Stomach (tissue), 9 donors: ENCODE results near the gene PGD. TPM values are rescaled to one million over a fixed set of nuclear protein-coding genes. Genes with fewer than 3 reads are reported as not detected.
"Not testable (repeated sequence)": the region's sequence is repeated elsewhere in the genome, so short reads cannot be mapped to it uniquely, and the experiment has no call there.

Source experiments
- DNase-seq, 2 donors: peaks; one replicate each; pipeline versions ENCODE4 v3.0.0 to v3.0.0-alpha.2; 2013 to 2019
- H3K27ac ChIP-seq, 5 donors: fragments of 200-600 bp in 4 of 5; sonication (generic) in 4 of 5; one replicate each; pipeline ENCODE4 v1.5.1; 2013 to 2019; ENCODE audit warnings: mild to moderate bottlenecking in 1 of 5, moderate library complexity in 1 of 5
- H3K27me3 ChIP-seq, 3 donors: fragments of 200-600 bp; sonication (generic); one replicate each; pipeline ENCODE4 v1.5.1; 2017 to 2019; ENCODE audit warnings: mixed run types in 1 of 3
- H3K36me3 ChIP-seq, 4 donors: fragments of 200-600 bp; sonication (generic); 1 replicate in 3 of 4; 2 replicates in 1 of 4; pipeline ENCODE4 v1.5.1; 2016 to 2019
- H3K4me1 ChIP-seq, 4 donors: fragments of 200-600 bp; sonication (generic); one replicate each; pipeline ENCODE4 v1.5.1; 2016 to 2019
- H3K4me3 ChIP-seq, 4 donors: fragments of 200-600 bp; sonication (generic) in 3 of 4; one replicate each; pipeline ENCODE4 v1.5.1; 2016 to 2019; ENCODE audit warnings: mild to moderate bottlenecking in 1 of 4
- H3K9me3 ChIP-seq, 4 donors: fragments of 200-600 bp; sonication (generic); one replicate each; pipeline ENCODE4 v1.5.1; 2016 to 2019
- CTCF ChIP-seq, 7 experiments: fragments of 450-650 bp in 4 of 7; fragments of 200-600 bp in 3 of 7; sonication (generic) in 3 of 7; IDR thresholded peaks; one replicate each; pipeline ENCODE4 v1.5.1; 2016 to 2019; ENCODE audit warnings: antibody characterized with exemption in 7 of 7, control low read depth in 2 of 7, mild to moderate bottlenecking in 1 of 7
- EP300 ChIP-seq: sonication (generic); formaldehyde crosslinking; IDR thresholded peaks from one replicate; pipeline ENCODE4 v1.6.1; 2017; ENCODE audit warnings: antibody characterized with exemption
- POLR2A ChIP-seq, 4 donors: fragments of 450-650 bp; IDR thresholded peaks; one replicate each; pipeline ENCODE4 v1.6.1; 2016; ENCODE audit warnings: antibody characterized with exemption in 4 of 4, control low read depth in 2 of 4, mild to moderate bottlenecking in 1 of 4, moderate library complexity in 1 of 4
- POLR2AphosphoS5 ChIP-seq, 3 donors: sonication (generic); formaldehyde crosslinking; IDR thresholded peaks; one replicate each; pipeline ENCODE4 v1.6.1; 2016; ENCODE audit warnings: antibody characterized with exemption in 3 of 3
- WGBS, 5 donors: extraction: QIAGEN DNeasy Blood & Tissue Kit in 3 of 5; methylation state at CpG; one replicate each; pipeline versions ENCODE4 v1.1.5 to v1.1.7; 2013 to 2018; 5-methylcytosine and 5-hydroxymethylcytosine counted together
- intact Hi-C: fragments of 100-400 bp; cut with DNase I; formaldehyde crosslinking; loops from one replicate; pipeline ENCODE4 v1.15.1; 2023; ENCODE audit warnings: low total_unique reads
- polyA plus RNA-seq, 3 donors: library from polyadenylated mRNA; stranded (reverse); fragments of 200-250 nt; gene quantifications; one replicate each; pipeline ENCODE4 v1.2.3, GENCODE V29; 2013
- total RNA-seq, 5 donors: library from RNA; depleted of rRNA; stranded (reverse); fragments of >200 nt; gene quantifications; one replicate each; pipeline versions ENCODE4 v1.1.0 to v1.2.3, GENCODE V29; 2014 to 2016
- donor health status: healthy with polysubstance abuse.
- donor health status: Bipolar disorder and iron deficiency.
- donor health status: healthy.

PGD gene
- total and polyA plus RNA-seq, 8 donors = 25.4 to 227 (median 74.0) TPM

GRCh38 chr1:10402729-10403274 lies 3.9 kb downstream of the PGD start:
- Histone ChIP-seq H3K27ac (no peak overlapping the region), H3K36me3 (peaks cover 52 to 68% (median 60%) of the 10 kb centered on the region in 4 donors), H3K4me1 (peaks cover 7 to 31% (median 28%) of the 10 kb centered on the region in 4 donors), H3K27me3 (no peaks in the 10 kb centered on the region), H3K4me3 (no peak overlapping the region), H3K9me3 (no peaks in the 10 kb centered on the region)
- TF ChIP-seq EP300 (no peak), POLR2AphosphoS5 (IDR thresholded peaks at IDR 0.05) (no peak), POLR2A (IDR thresholded peaks at IDR 0.05) (no peak), CTCF (IDR thresholded peaks at IDR 0.05) (no peak)
- no peak for DNase-seq
- intact Hi-C loops = no loop called here
- WGBS, 5 donors = 94 to 95% (median 95%) methylated on average over 9 of the region's 9 CpGs

GRCh38 chr1:10407201-10407600 lies 8.3 kb downstream of the PGD start:
- no peak for DNase-seq
- TF ChIP-seq POLR2A (IDR thresholded peaks at IDR 0.05) (no peak), CTCF (IDR thresholded peaks at IDR 0.05) (no peak), POLR2AphosphoS5 (IDR thresholded peaks at IDR 0.05) (no peak), EP300 (no peak)
- H3K4me1 ChIP-seq = no peaks in the 10 kb centered on the region
- no peaks in the 10 kb centered on the region for H3K27me3 ChIP-seq
- 85 to 97% (median 92%) methylated on average over 2 of the region's 2 CpGs for WGBS, 5 donors
- no peak overlapping the region for H3K4me3 ChIP-seq
- H3K36me3 ChIP-seq = peaks cover 95 to 100% (median 100%) of the 10 kb centered on the region in 4 donors
- intact Hi-C loops = no loop called here
- no peaks in the 10 kb centered on the region for H3K9me3 ChIP-seq
- H3K27ac ChIP-seq = no peak overlapping the region

GRCh38 chr1:10415211-10415930 lies 16.5 kb downstream of the PGD start:
- intact Hi-C loops = no loop called here
- peaks cover 71 to 100% (median 99%) of the 10 kb centered on the region in 4 donors for H3K36me3 ChIP-seq
- WGBS, 5 donors = 63 to 77% (median 71%) methylated on average over 6 of the region's 6 CpGs

GRCh38 chr1:10415967-10416366 lies 17.1 kb downstream of the PGD start:
- intact Hi-C loops, H3K27me3 ChIP-seq, H3K9me3 ChIP-seq, DNase-seq, H3K4me3 ChIP-seq: not testable (repeated sequence)
- peaks cover 0 to 11% (median 0%) of the 10 kb centered on the region in 4 donors for H3K4me1 ChIP-seq
- peaks cover 65 to 100% (median 99%) of the 10 kb centered on the region in 4 donors for H3K36me3 ChIP-seq
- H3K27ac ChIP-seq = peak overlapping the region in 4 of 5 donors; percentile 39 to 76 (median 68)
- 88 to 100% (median 93%) methylated on average over 1 of the region's 1 CpG for WGBS, 5 donors

More at GRCh38 chr1:10415211-10415930, 16.5 kb downstream of the PGD start:
- Histone ChIP-seq H3K27ac (peak overlapping the region in 4 of 5 donors; percentile 39 to 76 (median 68)), H3K4me1 (peaks cover 0 to 11% (median 0%) of the 10 kb centered on the region in 4 donors), H3K27me3 (no peaks in the 10 kb centered on the region), H3K9me3 (no peaks in the 10 kb centered on the region), H3K4me3 (no peak overlapping the region)
- DNase-seq = peak; percentile 21 to 34
- no peak for TF ChIP-seq POLR2A (IDR thresholded peaks at IDR 0.05)
- TF ChIP-seq POLR2AphosphoS5 (IDR thresholded peaks at IDR 0.05) = peak in 2 of 3 donors; percentile 47 to 65

GRCh38 chr1:10418741-10419140 lies 19.9 kb downstream of the PGD start:
- not testable (repeated sequence) for DNase-seq
- H3K36me3 ChIP-seq = peaks cover 42 to 88% (median 82%) of the 10 kb centered on the region in 4 donors

More at GRCh38 chr1:10418741-10419140, 19.9 kb downstream of the PGD start:
- H3K27me3 ChIP-seq, H3K27ac ChIP-seq, H3K4me3 ChIP-seq, intact Hi-C loops, H3K9me3 ChIP-seq: not testable (repeated sequence)
- peaks cover 0 to 11% (median 0%) of the 10 kb centered on the region in 4 donors for H3K4me1 ChIP-seq
- 90 to 96% (median 94%) methylated on average over 8 of the region's 8 CpGs for WGBS, 5 donors
